HG03139 (cell line): ENCODE results near the gene RDH13.
"Not testable (repeated sequence)": the region's sequence is repeated elsewhere in the genome, so short reads cannot be mapped to it uniquely, and the experiment has no call there.

Experiments
- ATAC-seq: cut with Tn5 transposase; IDR thresholded peaks from one replicate; pipeline ENCODE4 v1.9.1; 2021; ENCODE audit not compliant: unreplicated experiment

RDH13 gene, protein sequence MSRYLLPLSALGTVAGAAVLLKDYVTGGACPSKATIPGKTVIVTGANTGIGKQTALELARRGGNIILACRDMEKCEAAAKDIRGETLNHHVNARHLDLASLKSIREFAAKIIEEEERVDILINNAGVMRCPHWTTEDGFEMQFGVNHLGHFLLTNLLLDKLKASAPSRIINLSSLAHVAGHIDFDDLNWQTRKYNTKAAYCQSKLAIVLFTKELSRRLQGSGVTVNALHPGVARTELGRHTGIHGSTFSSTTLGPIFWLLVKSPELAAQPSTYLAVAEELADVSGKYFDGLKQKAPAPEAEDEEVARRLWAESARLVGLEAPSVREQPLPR

DNA sequence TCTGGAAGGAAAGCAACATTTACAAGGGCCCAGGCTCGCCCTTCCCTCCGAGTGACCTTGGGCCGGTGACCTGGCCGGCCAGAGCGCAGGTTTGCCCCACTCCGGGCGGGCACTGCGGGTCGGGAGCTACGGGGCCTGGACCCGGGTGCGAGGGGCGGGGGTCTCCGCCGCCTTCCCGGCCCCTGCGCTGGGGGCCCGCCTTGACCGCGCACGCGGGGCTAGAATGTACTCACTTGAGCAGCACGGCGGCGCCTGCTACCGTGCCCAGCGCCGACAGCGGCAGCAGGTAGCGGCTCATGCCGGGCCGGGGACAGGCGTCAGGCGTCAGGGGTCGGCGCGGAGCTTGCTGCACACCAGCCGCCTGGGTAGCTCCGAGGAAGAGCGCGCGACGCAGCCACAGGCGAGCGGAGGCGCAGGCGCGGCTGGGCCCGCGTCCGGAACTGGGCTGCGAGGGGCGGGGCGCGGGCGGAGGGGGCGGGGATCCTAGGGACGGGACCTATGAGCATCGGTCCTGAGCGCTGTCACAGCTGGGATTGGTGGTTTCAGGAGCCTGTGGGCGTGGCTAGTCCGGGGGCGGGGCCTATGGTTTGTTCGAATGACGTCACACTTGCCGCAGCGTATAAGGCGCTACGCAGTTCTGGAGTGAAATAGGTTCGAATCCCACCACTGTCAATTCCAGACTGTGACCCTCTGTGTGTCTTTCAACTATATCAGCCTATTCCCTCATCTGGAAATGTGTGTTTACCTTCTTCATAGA, at the start of gene RDH13:
TSS of gene RDH13 (minus strand) at position 414 of the 757 bp plus-strand sequence. CDS start at position 298, 116 bp downstream.
- peak; percentile 93 for ATAC-seq

DNA sequence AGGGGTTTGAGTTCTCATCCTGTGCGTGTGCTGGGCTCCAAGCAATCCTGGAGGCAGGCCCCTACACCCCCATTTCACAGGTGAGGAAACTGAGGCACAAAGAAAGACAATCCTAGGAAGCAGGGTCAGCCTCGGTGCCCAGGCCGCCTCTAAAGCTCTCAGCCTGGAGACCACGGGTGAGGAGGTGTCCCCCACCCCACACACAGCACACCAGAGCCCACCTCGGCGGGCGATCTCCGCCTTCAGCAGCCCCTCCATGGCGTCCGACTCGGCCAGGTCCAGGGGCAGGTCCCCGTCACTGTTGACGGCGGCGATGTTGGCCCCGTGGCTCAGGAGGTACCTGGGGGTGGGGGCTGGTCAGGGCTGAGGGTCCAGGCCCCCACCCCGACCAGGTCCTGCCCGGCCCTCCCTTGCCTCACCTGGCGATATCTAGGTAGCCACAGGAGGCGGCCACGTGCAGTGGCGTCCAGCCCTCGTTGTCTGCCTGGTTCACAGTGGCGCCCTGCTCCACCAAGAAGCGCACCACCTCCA, 49.4 kb upstream of the RDH13 start:
- ATAC-seq: no peak

DNA sequence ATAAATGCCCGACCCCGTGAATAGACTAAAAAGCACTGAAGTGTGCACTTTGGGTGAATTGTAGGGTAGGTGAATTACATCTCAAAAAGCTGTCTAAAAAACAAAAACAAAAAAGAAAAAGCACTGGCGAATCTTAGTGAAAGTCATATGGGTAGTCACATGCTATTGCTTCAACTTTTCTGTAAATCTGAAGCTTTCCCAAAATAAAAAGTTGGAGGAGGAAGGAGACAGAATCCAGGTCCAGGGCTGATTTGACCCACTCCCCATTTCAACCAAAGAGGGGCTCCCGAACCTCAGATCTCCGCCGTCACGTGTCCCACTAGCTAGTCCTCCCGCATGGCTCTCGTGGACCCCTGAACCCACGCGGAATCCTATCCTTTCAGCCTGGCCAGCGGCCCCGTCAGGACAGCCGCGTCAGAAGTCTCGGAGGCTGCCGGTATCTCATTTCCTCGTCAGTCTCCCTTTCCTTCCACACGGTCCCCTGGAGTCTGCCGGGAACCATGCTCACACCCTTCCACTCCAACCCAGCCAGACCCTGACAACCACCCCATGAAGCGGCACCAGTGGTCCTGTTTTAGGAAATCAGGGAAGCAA, 48.4 kb upstream of the RDH13 start:
- ATAC-seq: no peak

DNA sequence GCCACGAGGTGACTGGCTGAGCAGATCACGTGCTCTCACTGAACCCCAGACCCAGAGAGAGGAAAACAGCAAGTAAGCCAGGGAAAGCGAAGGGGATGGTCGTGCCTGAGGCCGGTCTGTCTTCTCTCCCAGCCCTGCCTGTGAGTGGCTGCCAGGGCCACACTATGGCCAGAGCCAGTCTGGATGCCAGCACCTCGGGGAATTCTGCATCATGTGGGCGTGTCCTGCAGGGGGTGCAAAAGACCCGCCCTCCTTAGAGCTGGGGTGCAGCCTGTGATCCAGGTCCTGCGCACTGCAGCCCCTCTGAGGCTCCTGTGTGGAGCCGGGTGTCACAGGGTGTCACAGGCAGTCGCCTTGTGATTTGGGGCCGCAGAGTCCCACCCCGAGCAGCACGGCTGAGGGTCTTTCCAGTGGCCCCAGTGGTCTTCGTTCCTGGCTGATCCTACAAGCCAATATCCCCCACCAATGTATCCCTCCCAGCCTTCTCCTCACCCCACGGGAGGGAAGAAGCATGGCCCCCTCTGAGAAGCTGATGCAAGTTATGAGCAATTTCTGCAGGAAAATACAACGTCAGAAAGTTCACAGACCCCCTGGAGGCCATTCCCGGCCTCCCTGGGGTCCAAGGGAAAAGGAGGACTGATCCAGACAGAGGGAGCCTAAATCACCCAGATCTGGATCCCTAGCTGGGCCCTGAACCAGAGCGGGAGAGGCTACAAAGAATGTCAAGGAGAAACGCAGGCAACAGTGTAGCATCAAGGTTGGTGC, 46.8 kb upstream of the RDH13 start:
- no peak for ATAC-seq

DNA sequence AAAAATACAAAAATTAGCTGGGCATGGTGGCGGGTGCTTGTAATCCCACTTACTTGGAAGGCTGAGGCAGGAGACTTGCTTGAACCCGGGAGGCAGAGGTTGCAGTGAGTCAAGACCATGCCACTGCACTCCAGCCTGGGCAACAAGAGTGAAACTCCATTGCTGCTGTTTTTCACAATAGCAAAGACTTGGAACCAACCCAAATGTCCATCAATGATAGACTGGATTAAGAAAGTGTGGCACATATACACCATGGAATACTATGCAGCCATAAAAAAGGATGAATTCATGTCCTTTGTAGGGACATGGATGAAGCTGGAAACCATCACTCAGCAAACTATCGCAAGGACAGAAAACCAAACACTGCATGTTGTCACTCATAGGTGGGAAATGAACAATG, 44.3 kb upstream of the RDH13 start:
- ATAC-seq: not testable (repeated sequence)

DNA sequence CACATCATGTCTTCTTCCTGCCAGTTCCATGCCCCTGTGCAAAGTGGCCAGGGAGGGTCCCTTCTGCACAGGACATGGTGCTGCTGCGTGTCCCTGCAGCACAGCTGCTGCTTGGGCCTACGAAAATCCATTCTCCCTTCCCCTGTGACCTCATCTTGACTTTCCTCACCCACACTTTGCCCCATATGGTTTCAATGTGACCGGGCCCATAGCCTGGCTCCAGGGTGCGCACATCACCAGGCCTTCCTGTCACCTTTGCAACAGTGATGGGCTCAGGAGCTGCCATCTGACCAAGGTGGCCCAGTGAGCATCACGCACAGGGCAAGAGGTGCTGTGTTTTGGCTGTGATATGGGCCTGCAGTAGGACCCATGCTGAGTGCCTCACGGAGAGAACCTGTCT, 43.6 kb upstream of the RDH13 start:
- ATAC-seq: no peak

DNA sequence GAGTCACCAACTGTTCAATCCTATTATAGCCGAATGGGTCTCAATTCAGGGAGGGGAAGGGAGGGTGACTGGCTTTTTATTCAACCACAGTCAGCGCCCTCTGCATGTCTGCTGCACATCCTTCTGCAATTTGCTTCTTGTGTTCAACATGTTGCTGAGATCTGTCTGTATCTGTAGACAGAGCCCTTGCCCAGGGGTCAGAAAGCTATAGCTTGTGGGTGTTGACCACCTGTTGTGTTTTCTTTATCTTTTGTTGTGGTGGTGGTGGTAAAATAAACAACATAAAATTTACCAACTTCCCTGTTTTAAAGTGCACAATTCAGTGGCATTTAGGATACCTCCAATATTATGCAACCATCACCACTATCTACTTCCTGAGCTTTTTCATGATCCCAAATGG, 42.3 kb upstream of the RDH13 start:
- no peak for ATAC-seq

DNA sequence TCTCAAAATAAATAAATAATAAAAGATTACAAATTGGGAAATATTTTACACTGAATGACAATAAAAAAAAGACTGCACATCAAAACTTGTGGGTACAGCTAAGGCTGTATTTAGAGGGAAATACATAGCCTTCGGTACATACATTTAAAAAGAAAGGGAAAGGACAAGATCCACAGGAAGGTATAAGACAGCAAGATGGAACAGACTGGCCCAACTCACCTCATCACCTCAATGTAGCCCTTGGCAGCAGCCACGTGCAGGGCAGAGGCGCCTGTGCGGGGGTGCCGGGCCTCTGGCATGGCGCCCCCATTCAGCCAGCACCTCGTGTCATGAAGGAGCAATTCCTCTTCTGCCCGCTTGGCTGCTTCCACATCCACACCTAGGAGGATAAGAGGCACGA, 40.2 kb upstream of the RDH13 start:
- no peak for ATAC-seq

DNA sequence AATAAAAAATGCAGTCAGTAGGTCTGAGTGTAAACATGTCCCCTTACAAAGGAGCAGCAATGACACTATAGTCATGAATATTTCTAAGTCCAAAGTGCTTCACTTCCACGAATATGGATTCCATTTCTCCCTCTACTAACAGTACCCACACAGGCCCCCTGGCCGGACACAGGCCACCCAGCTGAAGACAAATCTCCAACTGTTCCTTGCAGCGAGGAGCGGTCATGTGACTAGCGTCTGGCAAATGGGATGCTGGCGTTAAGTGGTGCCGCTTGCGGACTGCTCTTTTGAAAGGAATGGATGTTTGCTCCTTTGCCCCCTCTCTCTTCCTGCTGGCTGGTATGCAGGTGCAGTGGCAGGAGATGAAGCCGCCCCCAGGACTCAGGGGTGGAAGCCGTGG, 38.3 kb upstream of the RDH13 start:
- no peak for ATAC-seq

DNA sequence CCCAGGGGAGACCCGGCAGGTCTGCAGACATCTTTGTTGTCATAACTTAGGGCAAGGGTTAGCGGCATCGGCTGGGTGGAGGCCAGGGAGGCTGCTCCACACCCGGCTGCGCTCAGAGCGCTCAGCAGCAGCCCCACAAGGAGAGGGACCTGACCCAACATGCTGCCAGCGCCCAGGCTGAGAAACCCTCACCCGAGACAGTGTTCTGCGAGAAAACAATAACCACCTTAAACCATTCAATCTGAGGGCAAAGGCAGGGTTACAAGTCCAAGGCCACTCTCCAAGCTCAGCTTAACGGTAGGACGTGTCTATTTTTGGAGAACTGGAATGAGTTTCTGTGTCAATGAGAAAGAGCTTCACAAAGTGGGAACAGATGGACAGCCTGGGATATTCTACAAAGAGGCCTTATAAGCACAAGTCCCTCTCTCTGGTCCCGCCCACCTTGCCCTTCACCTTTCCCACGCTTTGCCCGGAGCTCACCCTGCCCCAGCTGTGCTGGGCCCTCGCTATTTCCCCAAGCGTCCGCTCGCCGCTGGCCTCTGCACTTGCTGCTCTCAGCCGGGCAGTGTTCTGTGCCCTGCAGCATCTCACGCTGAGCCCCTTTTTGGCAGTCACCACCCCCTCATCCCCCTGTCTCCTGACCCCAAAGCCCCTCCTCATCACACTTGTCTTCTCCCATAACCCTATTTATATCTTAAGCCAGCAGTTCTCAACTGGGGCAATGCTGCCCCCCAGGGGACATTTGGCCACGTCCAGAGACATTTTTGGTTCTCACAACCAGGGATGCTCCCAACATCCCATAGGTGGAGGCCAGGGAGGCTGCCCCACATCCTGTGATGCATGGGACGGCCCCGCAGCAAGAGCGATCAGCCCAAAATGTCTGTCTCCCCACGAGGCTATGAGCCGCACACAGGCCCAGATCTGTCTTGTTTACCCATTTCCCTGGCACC, 36.9 kb upstream of the RDH13 start:
- ATAC-seq: no peak

DNA sequence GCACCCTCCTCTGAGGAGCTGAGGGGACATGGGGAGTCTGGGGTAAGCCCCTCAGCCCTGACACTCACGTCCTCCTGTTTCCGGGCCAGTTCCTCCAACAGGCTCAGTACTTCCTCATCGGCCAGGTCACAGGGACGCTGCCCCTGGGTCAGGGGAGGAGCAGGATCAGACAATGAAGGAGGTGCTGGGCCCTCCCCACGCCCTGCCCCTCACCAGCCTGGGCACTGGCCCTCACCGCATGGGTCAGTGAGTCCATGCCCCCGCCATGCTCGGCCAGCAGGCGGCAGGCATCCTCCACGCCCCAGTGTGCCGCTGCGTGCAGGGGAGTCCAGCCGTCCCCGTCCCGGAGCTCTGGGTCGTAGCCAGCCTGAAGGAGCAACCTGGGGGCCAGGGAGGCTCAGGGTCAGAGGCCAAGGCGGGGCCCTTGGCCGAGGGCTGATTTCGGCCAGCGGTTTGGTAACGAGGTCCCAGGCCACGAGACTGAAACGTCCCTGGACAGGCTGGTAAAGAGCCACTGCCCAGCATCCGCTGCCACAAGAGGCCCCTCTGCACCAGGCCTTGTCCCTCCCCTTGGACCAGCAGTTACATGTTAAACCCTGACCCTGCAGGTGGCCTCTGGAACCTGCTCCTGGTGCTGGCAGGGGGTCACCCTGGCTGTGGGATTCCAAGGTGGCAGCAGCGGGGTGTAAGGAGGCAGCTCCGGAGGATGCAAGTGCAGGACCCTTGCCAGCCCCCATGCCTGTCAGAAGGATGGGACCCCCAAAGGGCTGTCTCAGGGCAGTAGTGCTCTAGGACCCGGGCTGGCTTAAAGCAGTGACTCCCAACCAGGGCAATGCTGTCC, 36.0 kb upstream of the RDH13 start:
- no peak for ATAC-seq

DNA sequence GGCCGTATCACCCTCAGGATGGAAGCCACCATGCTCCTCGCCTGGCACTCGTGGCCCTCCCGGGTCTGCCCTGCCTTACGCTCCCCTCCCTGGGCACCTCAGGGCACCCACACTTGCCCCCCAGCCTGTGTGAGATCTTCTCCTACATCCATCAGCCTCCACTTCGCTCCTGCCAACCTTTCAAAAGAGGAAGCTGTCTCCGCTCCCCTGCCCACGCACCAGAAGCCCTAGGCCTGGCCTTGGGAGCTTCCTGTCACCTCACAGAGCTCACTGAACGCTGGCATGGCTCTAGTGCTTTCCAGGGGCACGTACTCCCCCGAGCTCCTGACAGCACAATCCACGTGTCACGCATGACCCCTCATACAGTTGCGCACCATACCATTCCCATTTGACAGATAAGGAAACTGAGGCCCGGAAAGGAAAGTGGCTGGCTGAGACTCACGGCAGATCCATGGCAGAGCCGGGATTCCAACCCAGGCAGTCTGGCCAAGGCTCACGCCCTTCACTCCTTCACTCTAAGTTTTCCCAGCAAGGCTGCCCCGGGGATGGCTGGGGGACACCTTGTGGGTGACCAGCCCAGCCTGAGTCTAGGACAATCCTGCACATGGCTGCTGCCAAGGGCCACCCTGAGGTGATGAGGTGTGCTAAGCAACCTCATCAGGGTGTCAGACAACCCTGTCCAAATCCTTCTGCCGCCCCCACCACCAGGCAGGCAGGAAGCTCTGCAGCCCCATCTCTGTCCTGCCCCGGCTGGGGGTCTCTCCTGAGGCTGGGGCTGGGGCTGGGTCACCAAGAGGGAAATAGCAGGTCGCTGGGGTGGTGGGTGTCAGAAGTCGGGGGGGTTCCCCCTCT, 35.1 kb upstream of the RDH13 start:
- ATAC-seq: no peak

DNA sequence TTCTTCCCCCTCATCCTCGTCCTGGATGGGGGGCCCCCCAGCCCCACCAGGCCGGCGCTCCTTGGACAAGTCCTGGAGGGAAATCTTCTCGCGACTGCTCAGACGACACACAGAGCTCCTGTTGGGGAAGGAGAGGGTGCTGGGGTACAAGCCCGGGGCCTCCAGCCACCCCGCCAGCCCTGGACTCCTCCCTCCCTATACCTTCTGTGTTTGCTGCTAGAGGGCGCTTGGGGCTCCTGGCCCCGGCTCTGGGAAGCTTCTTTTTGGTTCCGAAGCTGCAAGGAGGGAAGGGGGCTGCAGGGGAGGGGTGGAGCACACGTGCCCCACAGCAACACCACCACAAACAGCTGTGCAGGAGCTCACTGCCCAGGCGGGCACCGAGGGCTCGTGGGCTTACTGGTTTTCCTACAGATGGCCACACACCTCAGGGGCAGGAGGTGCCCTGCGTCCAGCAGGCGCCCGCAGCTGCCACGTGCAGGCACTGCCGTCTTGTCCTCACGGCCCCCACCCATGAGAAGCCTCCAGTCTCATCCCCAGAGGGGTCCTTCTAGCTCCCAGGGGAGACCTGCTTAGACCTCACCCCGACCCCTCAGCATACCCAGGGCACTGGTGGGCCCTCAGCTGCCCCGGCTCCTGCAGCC, 33.2 kb upstream of the RDH13 start:
- no peak for ATAC-seq

DNA sequence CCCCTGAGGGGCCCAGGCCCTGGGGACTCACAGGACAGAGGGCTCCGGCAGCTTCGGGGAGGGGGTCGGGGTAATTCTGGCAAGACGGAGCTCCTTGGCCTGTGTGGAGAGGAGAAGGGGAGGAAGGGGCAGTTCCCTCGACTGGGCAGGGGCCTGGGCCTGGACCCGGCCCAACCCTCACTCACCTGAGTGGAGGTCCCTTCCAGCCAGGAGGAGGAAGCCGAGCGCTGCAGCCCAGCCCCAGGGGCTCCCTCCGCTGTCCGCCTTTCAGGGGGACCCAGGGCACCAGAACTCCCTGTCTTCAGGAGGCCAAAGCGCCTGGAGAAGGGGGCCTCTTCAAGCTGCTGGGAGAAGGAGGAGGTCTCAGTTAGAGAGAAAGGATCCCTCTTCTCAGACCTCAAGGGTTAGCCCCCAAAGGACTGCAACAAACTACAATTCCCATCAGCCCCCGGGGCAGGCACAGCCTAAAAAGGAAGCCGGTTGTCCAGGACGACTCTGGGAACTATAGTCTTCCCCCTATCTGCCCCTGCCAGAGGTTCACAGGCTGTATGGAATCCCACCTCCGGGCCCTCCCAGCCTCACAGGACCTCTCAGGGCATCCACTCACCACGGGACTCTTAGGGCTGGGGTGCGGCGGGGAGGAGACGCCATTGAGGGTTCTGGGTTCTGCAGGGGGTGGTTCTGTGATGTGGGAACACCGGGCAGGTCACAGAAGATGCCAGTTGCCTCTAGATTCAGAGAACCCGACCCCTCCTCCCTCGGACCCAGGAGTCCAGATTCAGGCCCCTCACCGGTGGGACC, 32.5 kb upstream of the RDH13 start:
- no peak for ATAC-seq

DNA sequence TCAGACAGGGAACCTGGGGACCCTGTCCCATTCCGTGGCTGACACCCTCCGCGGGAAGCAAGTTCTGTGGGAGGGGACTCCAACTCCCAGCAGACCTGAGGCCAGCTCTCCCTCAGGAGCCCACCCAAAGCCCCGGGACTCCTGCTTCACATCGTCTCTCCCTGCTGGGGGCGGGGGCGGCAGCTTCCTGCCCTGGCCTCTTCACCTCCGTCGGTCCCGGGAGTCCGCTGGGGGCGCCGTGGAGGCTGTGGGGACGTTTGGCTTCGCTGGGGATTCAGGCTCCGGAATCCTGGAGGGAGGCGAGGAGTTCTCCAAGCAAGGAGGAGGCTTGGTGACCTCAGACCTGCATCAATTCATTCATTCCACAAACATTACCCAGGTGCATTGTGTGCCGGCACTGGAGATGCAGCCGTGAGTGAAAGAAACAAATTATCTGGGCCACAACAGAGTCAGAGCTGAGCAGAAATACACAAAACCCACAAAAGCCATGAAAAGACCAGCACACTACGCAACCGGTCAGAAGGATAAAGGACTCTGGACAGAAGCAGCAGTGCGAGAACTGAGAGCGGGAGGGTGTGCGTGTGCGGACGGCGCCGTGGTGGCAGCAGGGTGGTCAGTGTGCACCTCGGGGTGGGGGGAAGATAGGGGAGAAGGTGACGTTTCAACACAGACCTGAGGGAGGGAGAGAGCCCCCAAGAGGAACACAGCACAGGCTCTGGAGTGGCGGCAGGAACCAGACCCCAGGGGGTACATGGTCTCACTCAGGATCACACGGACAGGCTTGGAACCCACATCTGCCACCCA, 31.7 kb upstream of the RDH13 start:
- no peak for ATAC-seq
